NB4 (cell line): Measurements from ENCODE around the gene ALG3.
A peak's percentile ranks its signal among the peaks of the same experiment; 100 is the strongest.

Experiments used
- DNase-seq: peaks from one replicate; pipeline ENCODE4 v3.0.0; 2010; ENCODE audit warnings: low read depth
- H3K4me3 ChIP-seq: one replicate; pipeline ENCODE4 v1.5.1; 2011; ENCODE audit warnings: mild to moderate bottlenecking, low read depth, low read length, moderate library complexity
- CTCF ChIP-seq: IDR thresholded peaks from one replicate; pipeline ENCODE4 v1.5.1; 2012; ENCODE audit warnings: low read depth, low read length
- MAX ChIP-seq: IDR thresholded peaks from 2 replicates; pipeline ENCODE4 v1.6.1; 2011; ENCODE audit warnings: low read depth, low read length
- MYC ChIP-seq: IDR thresholded peaks from 2 replicates; pipeline ENCODE4 v1.6.1; 2011; ENCODE audit warnings: low read depth, low read length
- POLR2A ChIP-seq: IDR thresholded peaks from 2 replicates; pipeline ENCODE4 v1.6.1; 2011; ENCODE audit warnings: mild to moderate bottlenecking; ENCODE audit not compliant: insufficient read length; ENCODE audit errors: extremely low read depth

ALG3 gene

GRCh38 chr3:184289426-184289938 lies 40.7 kb upstream of the ALG3 start:
- H3K4me3 ChIP-seq: no peak overlapping the region
- peak; percentile 72 for DNase-seq
- TF ChIP-seq MAX (no peak), MYC (0 out of 2 replicates have a peak, but pooled peaks have one; percentile 24), CTCF (peak; percentile 66)

GRCh38 chr3:184284696-184285095 lies 35.9 kb upstream of the ALG3 start:
- DNase-seq: peak; percentile 62
- no peak overlapping the region for H3K4me3 ChIP-seq
- TF ChIP-seq POLR2A (no peak), CTCF (peak; percentile 57)

GRCh38 chr3:184283681-184284080 lies 34.9 kb upstream of the ALG3 start:
- H3K4me3 ChIP-seq: no peak overlapping the region
- TF ChIP-seq MAX: no peak
- TF ChIP-seq CTCF: no peak
- TF ChIP-seq POLR2A: no peak
- TF ChIP-seq MYC: no peak
- DNase-seq: no peak

- peak; percentile 32 for DNase-seq
- no peak overlapping the region for H3K4me3 ChIP-seq
- TF ChIP-seq CTCF (no peak), POLR2A (no peak), MYC (no peak), MAX (no peak)
Measured at GRCh38 chr3:184282941-184283340, 34.2 kb upstream of the ALG3 start.

GRCh38 chr3:184277366-184277765 lies 28.6 kb upstream of the ALG3 start:
- H3K4me3 ChIP-seq: no peak overlapping the region
- no peak for TF ChIP-seq MAX
- TF ChIP-seq CTCF: no peak
- no peak for TF ChIP-seq MYC
- no peak for TF ChIP-seq POLR2A
- DNase-seq: no peak
